ENCODE results near the gene AP4B1.

AP4B1 gene

GRCh38 chr1:113918243-113918642 is 13.6 kb upstream of the AP4B1 start:
- H3K36me3 ChIP-seq = no peaks in the 10 kb centered on the region
- no peak for TF ChIP-seq CTCF (IDR thresholded peaks at IDR 0.05)
- H3K4me1 ChIP-seq (ENCODE audit: control insufficient read depth in 1 of 2, insufficient read depth in 1 of 2, low read depth in 1 of 2, low read length in 1 of 2) = peaks cover 0 to 4% of the 10 kb centered on the region in 2 experiments
- H3K9me3 ChIP-seq = no peaks in the 10 kb centered on the region
- no peak overlapping the region for H3K4me3 ChIP-seq (ENCODE audit: low read depth in 1 of 2, low read length in 1 of 2)
- no peaks in the 10 kb centered on the region for H3K27me3 ChIP-seq
- H3K27ac ChIP-seq = no peak overlapping the region

GRCh38 chr1:113917400-113918082 is 12.9 kb upstream of the AP4B1 start:
- no peaks in the 10 kb centered on the region for H3K36me3 ChIP-seq
- no peak overlapping the region for H3K27ac ChIP-seq
- H3K27me3 ChIP-seq = no peaks in the 10 kb centered on the region
- no peaks in the 10 kb centered on the region for H3K9me3 ChIP-seq
- TF ChIP-seq CTCF (IDR thresholded peaks at IDR 0.05) = no peak
- H3K4me1 ChIP-seq (ENCODE audit: control insufficient read depth in 1 of 2, insufficient read depth in 1 of 2, low read depth in 1 of 2, low read length in 1 of 2) = peaks cover 0 to 4% of the 10 kb centered on the region in 2 experiments
- no peak overlapping the region for H3K4me3 ChIP-seq (ENCODE audit: low read depth in 1 of 2, low read length in 1 of 2)

- Histone ChIP-seq H3K4me1 (ENCODE audit: control insufficient read depth in 1 of 2, insufficient read depth in 1 of 2, low read depth in 1 of 2, low read length in 1 of 2) (peaks cover 0 to 4% of the 10 kb centered on the region in 2 experiments), H3K4me3 (ENCODE audit: low read depth in 1 of 2, low read length in 1 of 2) (no peak overlapping the region), H3K9me3 (no peaks in the 10 kb centered on the region), H3K27me3 (no peaks in the 10 kb centered on the region), H3K36me3 (peaks cover 3% of the 10 kb centered on the region), H3K27ac (no peak overlapping the region)
- TF ChIP-seq CTCF (IDR thresholded peaks at IDR 0.05) = no peak
These were observed 12.4 kb upstream of the AP4B1 start for GRCh38 chr1:113916974-113917373.

GRCh38 chr1:113913887-113914664 is 9.5 kb upstream of the AP4B1 start:
- no peak overlapping the region for H3K4me3 ChIP-seq (ENCODE audit: low read depth in 1 of 2, low read length in 1 of 2)
- H3K27ac ChIP-seq = no peak overlapping the region
- peaks cover 16% of the 10 kb centered on the region for H3K36me3 ChIP-seq
- no peak for TF ChIP-seq CTCF (IDR thresholded peaks at IDR 0.05)
- no peaks in the 10 kb centered on the region for H3K9me3 ChIP-seq
- H3K27me3 ChIP-seq = no peaks in the 10 kb centered on the region
- peaks cover 10 to 15% of the 10 kb centered on the region in 2 experiments for H3K4me1 ChIP-seq (ENCODE audit: control insufficient read depth in 1 of 2, insufficient read depth in 1 of 2, low read depth in 1 of 2, low read length in 1 of 2)

GRCh38 chr1:113913312-113913668 is 8.7 kb upstream of the AP4B1 start:
- no peak for TF ChIP-seq CTCF (IDR thresholded peaks at IDR 0.05)
- peaks cover 15 to 23% of the 10 kb centered on the region in 2 experiments for H3K4me1 ChIP-seq (ENCODE audit: control insufficient read depth in 1 of 2, insufficient read depth in 1 of 2, low read depth in 1 of 2, low read length in 1 of 2)
- no peaks in the 10 kb centered on the region for H3K9me3 ChIP-seq
- no peaks in the 10 kb centered on the region for H3K27me3 ChIP-seq
- H3K4me3 ChIP-seq (ENCODE audit: low read depth in 1 of 2, low read length in 1 of 2) = no peak overlapping the region
- H3K27ac ChIP-seq = no peak overlapping the region
- peaks cover 16% of the 10 kb centered on the region for H3K36me3 ChIP-seq
